ENCODE data around the gene AP3B1.

DNA sequence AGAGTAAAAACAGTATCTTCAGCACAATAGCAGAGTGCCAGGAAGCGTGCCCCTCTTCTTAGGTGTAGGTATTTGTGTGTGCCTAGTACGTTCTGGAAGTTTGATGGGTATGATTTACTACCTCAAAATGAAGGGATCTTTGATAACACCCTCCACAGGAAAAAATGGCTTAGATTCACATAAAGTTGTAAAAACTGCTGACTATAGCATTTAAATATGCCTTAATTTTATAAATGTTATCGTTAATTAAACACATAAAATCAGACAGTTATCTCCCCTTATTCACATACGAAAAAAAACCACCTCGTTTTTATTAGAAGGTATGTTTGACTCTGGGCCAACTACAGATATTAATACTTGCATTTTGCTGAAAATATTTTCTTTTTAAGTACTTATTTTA is 274.8 kb downstream of the AP3B1 start:
- TF ChIP-seq, protein P1, sequence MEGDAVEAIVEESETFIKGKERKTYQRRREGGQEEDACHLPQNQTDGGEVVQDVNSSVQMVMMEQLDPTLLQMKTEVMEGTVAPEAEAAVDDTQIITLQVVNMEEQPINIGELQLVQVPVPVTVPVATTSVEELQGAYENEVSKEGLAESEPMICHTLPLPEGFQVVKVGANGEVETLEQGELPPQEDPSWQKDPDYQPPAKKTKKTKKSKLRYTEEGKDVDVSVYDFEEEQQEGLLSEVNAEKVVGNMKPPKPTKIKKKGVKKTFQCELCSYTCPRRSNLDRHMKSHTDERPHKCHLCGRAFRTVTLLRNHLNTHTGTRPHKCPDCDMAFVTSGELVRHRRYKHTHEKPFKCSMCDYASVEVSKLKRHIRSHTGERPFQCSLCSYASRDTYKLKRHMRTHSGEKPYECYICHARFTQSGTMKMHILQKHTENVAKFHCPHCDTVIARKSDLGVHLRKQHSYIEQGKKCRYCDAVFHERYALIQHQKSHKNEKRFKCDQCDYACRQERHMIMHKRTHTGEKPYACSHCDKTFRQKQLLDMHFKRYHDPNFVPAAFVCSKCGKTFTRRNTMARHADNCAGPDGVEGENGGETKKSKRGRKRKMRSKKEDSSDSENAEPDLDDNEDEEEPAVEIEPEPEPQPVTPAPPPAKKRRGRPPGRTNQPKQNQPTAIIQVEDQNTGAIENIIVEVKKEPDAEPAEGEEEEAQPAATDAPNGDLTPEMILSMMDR (IDR thresholded peaks at IDR 0.05) = no peak
- TF ChIP-seq SP1 (CRISPR knock-in tag; conservative IDR thresholded peaks at IDR 0.05) (no peak), GABPB1 (CRISPR knock-in tag; IDR thresholded peaks at IDR 0.05) (no peak)
